ENCODE results near the gene ICA1L. TPM values are rescaled to one million over a fixed set of nuclear protein-coding genes. Genes with fewer than 3 reads are reported as not detected.

ICA1L gene
- total RNA-seq, 1 donor from 2014 or later: 2.3 TPM

- Histone ChIP-seq H3K36me3 (peaks cover 2% of the 10 kb centered on the region), H3K4me1 (no peaks in the 10 kb centered on the region), H3K4me3 (no peak overlapping the region), H3K27ac (no peak overlapping the region), H3K9me3 (no peaks in the 10 kb centered on the region), H3K27me3 (no peaks in the 10 kb centered on the region)
- no peak for TF ChIP-seq CTCF (IDR thresholded peaks at IDR 0.05)
- ATAC-seq (no peak), DNase-seq (no peak)
- intact Hi-C loops (cut with DNase I): no loop called here
These were observed 107.7 kb downstream of the ICA1L start for GRCh38 chr2:202763916-202764315.

- Histone ChIP-seq H3K27me3 (no peaks in the 10 kb centered on the region), H3K9me3 (no peaks in the 10 kb centered on the region), H3K4me1 (no peaks in the 10 kb centered on the region), H3K27ac (no peak overlapping the region), H3K4me3 (no peak overlapping the region), H3K36me3 (peaks cover 7% of the 10 kb centered on the region)
- intact Hi-C loops (cut with DNase I): no loop called here
- no peak for DNase-seq
- no peak for ATAC-seq
- no peak for TF ChIP-seq CTCF (IDR thresholded peaks at IDR 0.05)
These were observed 109.0 kb downstream of the ICA1L start for GRCh38 chr2:202762556-202762955.

GRCh38 chr2:202760848-202761247 is 110.7 kb downstream of the ICA1L start:
- intact Hi-C loops (cut with DNase I): no loop called here
- Histone ChIP-seq H3K27me3 (no peaks in the 10 kb centered on the region), H3K27ac (no peak overlapping the region), H3K4me3 (no peak overlapping the region), H3K36me3 (peaks cover 7% of the 10 kb centered on the region), H3K9me3 (no peaks in the 10 kb centered on the region), H3K4me1 (no peaks in the 10 kb centered on the region)
- no peak for TF ChIP-seq CTCF (IDR thresholded peaks at IDR 0.05)
- DNase-seq (no peak), ATAC-seq (peak; percentile 15)

GRCh38 chr2:202758604-202759003 is 113.0 kb downstream of the ICA1L start:
- no peaks in the 10 kb centered on the region for H3K27me3 ChIP-seq
- intact Hi-C loops (cut with DNase I): no loop called here
- H3K27ac ChIP-seq: no peak overlapping the region
- DNase-seq (no peak), ATAC-seq (peak; percentile 82)
- no peak for TF ChIP-seq CTCF (IDR thresholded peaks at IDR 0.05)
- H3K9me3 ChIP-seq: no peaks in the 10 kb centered on the region
- H3K4me3 ChIP-seq: no peak overlapping the region
- H3K4me1 ChIP-seq: no peaks in the 10 kb centered on the region
- peaks cover 7% of the 10 kb centered on the region for H3K36me3 ChIP-seq

- H3K27ac ChIP-seq: no peak overlapping the region
- intact Hi-C loops (cut with DNase I): no loop called here
- H3K9me3 ChIP-seq: no peaks in the 10 kb centered on the region
- no peak for ATAC-seq
- TF ChIP-seq CTCF (IDR thresholded peaks at IDR 0.05): no peak
- H3K27me3 ChIP-seq: no peaks in the 10 kb centered on the region
- peaks cover 7% of the 10 kb centered on the region for H3K36me3 ChIP-seq
- no peak for DNase-seq
- H3K4me1 ChIP-seq: no peaks in the 10 kb centered on the region
- H3K4me3 ChIP-seq: no peak overlapping the region
These were observed 113.4 kb downstream of the ICA1L start for GRCh38 chr2:202758128-202758527.

- no peak for TF ChIP-seq CTCF (IDR thresholded peaks at IDR 0.05)
- Histone ChIP-seq H3K27ac (no peak overlapping the region), H3K27me3 (no peaks in the 10 kb centered on the region), H3K36me3 (peaks cover 7% of the 10 kb centered on the region), H3K9me3 (no peaks in the 10 kb centered on the region), H3K4me3 (no peak overlapping the region), H3K4me1 (no peaks in the 10 kb centered on the region)
- DNase-seq (no peak), ATAC-seq (no peak)
- intact Hi-C loops (cut with DNase I): no loop called here
These were observed 114.2 kb downstream of the ICA1L start for GRCh38 chr2:202757339-202757738.

Data from upper lobe of right lung (tissue), 1 donor.